Lung (tissue), 12 donors: ENCODE data around the gene MB21D2. TPM values are rescaled to one million over a fixed set of nuclear protein-coding genes. Genes with fewer than 3 reads are reported as not detected.
"Not testable (repeated sequence)": the region's sequence is repeated elsewhere in the genome, so short reads cannot be mapped to it uniquely, and the experiment has no call there.

Experiments
- ATAC-seq: fragments of 200-7000 bp; cut with Tn5 transposase; one replicate; pipeline ENCODE4 v1.9.1; 2020; ENCODE audit warnings: moderate number of reproducible peaks; ENCODE audit not compliant: insufficient read depth, low FRiP score
- DNase-seq, 3 donors: peaks; one replicate each; pipeline ENCODE4 v3.0.0-alpha.2; 2013 to 2017
- H3K27ac ChIP-seq, 2 donors: one replicate each; pipeline ENCODE4 v1.5.1; 2013; ENCODE audit warnings: mild to moderate bottlenecking in 2 of 2, moderate library complexity in 2 of 2, control low read depth in 1 of 2, inconsistent platforms in 1 of 2, low read depth in 1 of 2, low read length in 1 of 2
- H3K27me3 ChIP-seq, 3 donors: one replicate each; pipeline ENCODE4 v1.5.1; 2013; ENCODE audit warnings: low read length in 2 of 3; ENCODE audit not compliant: control insufficient read depth in 3 of 3, insufficient read depth in 3 of 3
- H3K36me3 ChIP-seq, 4 donors: one replicate each; pipeline ENCODE4 v1.5.1; 2013; ENCODE audit warnings: low read length in 4 of 4, mild to moderate bottlenecking in 1 of 4, moderate library complexity in 1 of 4; ENCODE audit not compliant: control insufficient read depth in 4 of 4, insufficient read depth in 4 of 4
- H3K4me1 ChIP-seq, 5 donors: one replicate each; pipeline ENCODE4 v1.5.1; 2013; ENCODE audit warnings: low read length in 5 of 5, mild to moderate bottlenecking in 2 of 5, moderate library complexity in 1 of 5; ENCODE audit not compliant: control insufficient read depth in 5 of 5, insufficient read depth in 5 of 5
- H3K4me3 ChIP-seq: one replicate; pipeline ENCODE4 v1.5.1; 2013; ENCODE audit warnings: mild to moderate bottlenecking, control low read depth, moderate library complexity
- H3K9ac ChIP-seq, 2 donors: one replicate each; pipeline ENCODE4 v1.5.1; 2013; ENCODE audit warnings: low read length in 2 of 2, control low read depth in 1 of 2; ENCODE audit not compliant: insufficient read depth in 1 of 2
- H3K9me3 ChIP-seq, 4 donors: one replicate each; pipeline ENCODE4 v1.5.1; 2013; ENCODE audit warnings: low read length in 3 of 4, mild to moderate bottlenecking in 1 of 4, moderate library complexity in 1 of 4; ENCODE audit not compliant: control insufficient read depth in 4 of 4, insufficient read depth in 3 of 4
- WGBS, 2 donors: extraction: QIAGEN DNeasy Blood & Tissue Kit; methylation state at CpG; one replicate each; pipeline ENCODE4 v1.1.7; 2013; 5-methylcytosine and 5-hydroxymethylcytosine counted together
- polyA plus RNA-seq, 2 donors: library from polyadenylated mRNA; stranded (reverse); fragments of 200-250 nt; gene quantifications; one replicate each; pipeline ENCODE4 v1.2.1, GENCODE V29; 2013
- total RNA-seq, 2 donors: library from RNA; depleted of rRNA in 1 of 2; stranded (reverse); fragments of >200 nt in 1 of 2; gene quantifications; one replicate each; pipeline ENCODE4 v1.2.1, GENCODE V29; 2014 to 2021
- TF ChIP-seq, protein P1 (sequence below): IDR thresholded peaks from 2 replicates; pipeline ENCODE4 v1.5.1; 2012; ENCODE audit warnings: mild to moderate bottlenecking; ENCODE audit errors: control extremely low read depth, extremely low read depth
- donor health status: control.
- donor health status: control.
- donor health status: Bipolar disorder and iron deficiency.
- donor health status: healthy.
- donor health status: DM: yes; HTN: yes; CAD: no.

The MB21D2 gene
- total and polyA plus RNA-seq, 4 donors, result 2.8 to 6.3 (median 4.6) TPM

DNA sequence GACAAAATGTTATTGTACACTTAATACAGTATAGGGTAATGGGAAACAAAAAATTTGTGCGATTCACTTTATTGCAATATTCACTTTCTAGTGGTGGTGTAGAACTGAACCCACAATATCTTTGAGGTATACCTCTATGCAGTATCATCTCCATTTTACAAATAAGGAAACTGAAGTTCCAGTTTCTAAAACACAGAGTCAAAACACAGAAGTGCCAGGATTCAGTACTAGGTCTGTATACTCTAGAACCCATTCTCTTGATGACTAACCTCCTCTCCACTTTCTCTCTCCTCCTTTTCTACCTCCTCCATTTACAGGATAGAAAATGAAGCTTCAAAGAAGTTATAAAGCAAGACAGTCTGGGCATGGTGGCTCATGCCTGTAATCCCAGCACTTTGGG, 62.2 kb downstream of the MB21D2 start:
- DNase-seq (no peak), ATAC-seq (no peak)
- Histone ChIP-seq H3K36me3 (no peaks in the 10 kb centered on the region), H3K27ac (no peak overlapping the region), H3K9ac (no peak overlapping the region), H3K4me3 (no peak overlapping the region), H3K9me3 (no peaks in the 10 kb centered on the region), H3K27me3 (no peaks in the 10 kb centered on the region), H3K4me1 (peaks cover 2 to 13% (median 5%) of the 10 kb centered on the region in 5 donors)
- WGBS, 2 donors, result 94 to 98% methylated on average over 1 of the region's 1 CpG
- TF ChIP-seq, protein P1, sequence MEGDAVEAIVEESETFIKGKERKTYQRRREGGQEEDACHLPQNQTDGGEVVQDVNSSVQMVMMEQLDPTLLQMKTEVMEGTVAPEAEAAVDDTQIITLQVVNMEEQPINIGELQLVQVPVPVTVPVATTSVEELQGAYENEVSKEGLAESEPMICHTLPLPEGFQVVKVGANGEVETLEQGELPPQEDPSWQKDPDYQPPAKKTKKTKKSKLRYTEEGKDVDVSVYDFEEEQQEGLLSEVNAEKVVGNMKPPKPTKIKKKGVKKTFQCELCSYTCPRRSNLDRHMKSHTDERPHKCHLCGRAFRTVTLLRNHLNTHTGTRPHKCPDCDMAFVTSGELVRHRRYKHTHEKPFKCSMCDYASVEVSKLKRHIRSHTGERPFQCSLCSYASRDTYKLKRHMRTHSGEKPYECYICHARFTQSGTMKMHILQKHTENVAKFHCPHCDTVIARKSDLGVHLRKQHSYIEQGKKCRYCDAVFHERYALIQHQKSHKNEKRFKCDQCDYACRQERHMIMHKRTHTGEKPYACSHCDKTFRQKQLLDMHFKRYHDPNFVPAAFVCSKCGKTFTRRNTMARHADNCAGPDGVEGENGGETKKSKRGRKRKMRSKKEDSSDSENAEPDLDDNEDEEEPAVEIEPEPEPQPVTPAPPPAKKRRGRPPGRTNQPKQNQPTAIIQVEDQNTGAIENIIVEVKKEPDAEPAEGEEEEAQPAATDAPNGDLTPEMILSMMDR, result no peak

DNA sequence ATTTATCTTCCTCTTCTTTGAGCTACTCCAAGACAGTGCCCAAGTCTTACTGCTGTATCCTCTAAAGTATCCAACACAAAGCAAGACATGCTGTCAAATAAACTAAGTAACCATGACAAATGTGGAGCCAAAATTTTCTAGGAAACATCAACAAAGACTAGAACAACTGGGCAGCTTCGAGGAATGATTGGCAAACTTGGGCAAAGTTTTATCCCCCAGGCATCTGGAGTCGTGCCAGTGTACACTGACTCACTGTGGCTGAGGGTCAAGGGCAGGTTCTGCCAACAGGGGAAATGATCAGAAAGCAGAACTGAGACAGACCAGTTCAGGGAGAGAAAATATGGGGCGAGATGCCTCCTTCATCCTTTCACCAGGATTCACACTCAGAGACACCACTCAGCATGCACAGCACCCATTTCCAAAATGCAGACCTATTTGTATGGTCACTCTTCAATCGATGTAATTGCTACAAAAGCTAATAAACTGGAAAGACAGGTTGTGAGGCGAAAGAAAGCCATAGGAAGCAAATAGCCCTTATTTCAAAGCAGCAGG, 65.8 kb downstream of the MB21D2 start:
- Histone ChIP-seq H3K27me3 (no peaks in the 10 kb centered on the region), H3K9me3 (no peaks in the 10 kb centered on the region), H3K27ac (no peak overlapping the region), H3K9ac (no peak overlapping the region), H3K4me3 (no peak overlapping the region), H3K36me3 (no peaks in the 10 kb centered on the region), H3K4me1 (peaks cover 2 to 20% (median 6%) of the 10 kb centered on the region in 5 donors)
- 38 to 51% methylated on average over 5 of the region's 5 CpGs for WGBS, 2 donors
- DNase-seq, result peak; percentile 38 to 50 (median 46)
- ATAC-seq, result peak; percentile 76
- TF ChIP-seq, protein P1, result no peak

- Histone ChIP-seq H3K4me3 (no peak overlapping the region), H3K4me1 (peaks cover 2 to 21% (median 6%) of the 10 kb centered on the region in 5 donors), H3K27me3 (no peaks in the 10 kb centered on the region), H3K9ac (no peak overlapping the region), H3K9me3 (no peaks in the 10 kb centered on the region), H3K27ac (no peak overlapping the region), H3K36me3 (no peaks in the 10 kb centered on the region)
- DNase-seq (no peak), ATAC-seq (no peak)
- WGBS, 2 donors, result 80 to 86% methylated on average over 14 of the region's 14 CpGs
- TF ChIP-seq, protein P1, result no peak
Observed at GRCh38 chr3:192850451-192850981, 67.1 kb downstream of the MB21D2 start.

- 89 to 93% methylated on average over 11 of the region's 11 CpGs for WGBS, 2 donors
- H3K36me3 ChIP-seq, H3K9ac ChIP-seq, ATAC-seq, H3K9me3 ChIP-seq, H3K4me3 ChIP-seq, H3K27ac ChIP-seq, DNase-seq, H3K27me3 ChIP-seq: not testable (repeated sequence)
- peaks cover 2 to 27% (median 9%) of the 10 kb centered on the region in 5 donors for H3K4me1 ChIP-seq
Observed at GRCh38 chr3:192849821-192850220, 67.8 kb downstream of the MB21D2 start.
